Measurements from ENCODE around the gene SEC23A.
"Not testable (repeated sequence)": the region's sequence is repeated elsewhere in the genome, so short reads cannot be mapped to it uniquely, and the experiment has no call there.

The SEC23A gene

DNA sequence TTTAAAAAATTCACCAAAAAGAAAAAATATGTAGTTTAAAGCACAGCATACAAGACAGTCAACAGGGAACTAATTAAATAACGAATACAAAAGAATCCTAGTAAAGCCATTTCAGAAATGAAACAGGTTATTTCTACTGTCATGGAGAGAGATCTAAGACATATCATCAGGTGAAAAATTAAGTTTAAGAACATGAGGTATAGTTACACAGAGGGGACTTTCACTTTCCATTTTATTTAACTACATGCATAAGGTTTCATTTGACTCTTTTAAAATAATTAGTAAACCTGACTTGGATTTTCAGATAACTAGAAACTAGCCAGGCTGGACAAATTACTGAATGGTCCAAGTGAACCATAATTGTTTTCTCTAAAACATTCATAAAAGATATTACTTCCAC lies 11.3 kb downstream of the SEC23A start:
- no peak for DNase-seq (ENCODE audit: low read depth)

DNA sequence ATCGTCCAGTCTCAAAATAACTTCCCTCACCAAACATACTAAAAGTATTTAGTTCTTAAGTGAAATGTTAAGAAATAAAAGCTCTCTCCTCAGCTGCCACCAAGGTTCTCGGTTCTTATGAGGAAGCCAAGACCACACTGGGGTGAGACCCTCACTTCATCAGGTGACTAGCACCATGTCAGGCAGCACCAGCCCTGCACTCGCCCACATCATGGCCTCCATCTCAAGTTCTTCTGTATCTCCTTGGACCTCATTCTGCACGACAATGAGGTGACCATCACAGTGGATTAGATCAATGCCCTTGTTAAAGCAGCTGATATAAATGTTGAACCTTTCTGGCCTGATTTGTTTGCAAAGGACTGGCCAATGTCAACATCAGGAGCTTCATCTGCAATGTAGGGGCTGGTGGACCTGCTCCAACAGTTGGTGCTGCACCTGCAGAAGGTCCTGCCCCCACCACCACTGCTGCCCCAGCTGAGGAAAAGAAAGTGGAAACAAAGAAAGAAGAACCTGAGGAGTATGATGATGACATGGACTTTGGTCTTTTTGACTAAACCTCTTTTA lies 12.4 kb downstream of the SEC23A start:
- DNase-seq (ENCODE audit: low read depth): no peak

DNA sequence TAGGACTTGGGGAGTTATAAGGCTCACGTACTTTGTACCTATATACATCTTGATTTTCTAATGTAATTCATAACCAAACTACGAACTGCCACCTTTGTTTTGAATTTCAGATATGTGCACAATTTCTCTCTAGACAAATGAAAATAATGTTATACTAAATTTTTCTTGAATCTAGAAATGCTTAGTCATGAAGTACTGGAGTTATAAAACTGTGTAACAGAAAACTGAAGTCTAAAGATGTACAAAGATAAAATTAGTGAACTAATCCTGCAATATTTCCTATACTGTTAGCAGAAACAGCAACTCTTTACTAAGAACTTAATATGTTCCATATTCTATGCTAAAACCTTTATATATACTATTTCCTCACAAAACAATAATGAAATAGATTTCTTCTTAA lies 15.5 kb downstream of the SEC23A start:
- DNase-seq (ENCODE audit: low read depth): no peak

DNA sequence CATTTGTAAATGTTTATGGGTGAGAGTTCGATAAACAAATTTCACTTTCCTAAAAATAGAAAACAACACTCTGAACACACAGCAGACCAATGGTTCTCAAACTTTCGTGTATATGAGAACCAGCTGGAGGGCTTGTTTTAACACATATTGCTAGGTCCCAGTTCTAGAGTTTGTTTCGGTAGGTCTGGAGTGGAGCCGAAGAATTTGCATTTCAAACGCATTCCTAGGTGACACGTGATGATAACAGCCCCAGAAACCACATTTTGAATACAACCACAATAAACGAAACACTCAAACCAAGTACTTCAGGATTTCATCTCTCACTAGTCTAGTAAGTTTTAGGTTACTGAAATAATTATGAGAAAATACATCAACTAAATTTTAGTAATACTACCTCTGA lies 17.1 kb downstream of the SEC23A start:
- peak; percentile 50 for DNase-seq (ENCODE audit: low read depth)

DNA sequence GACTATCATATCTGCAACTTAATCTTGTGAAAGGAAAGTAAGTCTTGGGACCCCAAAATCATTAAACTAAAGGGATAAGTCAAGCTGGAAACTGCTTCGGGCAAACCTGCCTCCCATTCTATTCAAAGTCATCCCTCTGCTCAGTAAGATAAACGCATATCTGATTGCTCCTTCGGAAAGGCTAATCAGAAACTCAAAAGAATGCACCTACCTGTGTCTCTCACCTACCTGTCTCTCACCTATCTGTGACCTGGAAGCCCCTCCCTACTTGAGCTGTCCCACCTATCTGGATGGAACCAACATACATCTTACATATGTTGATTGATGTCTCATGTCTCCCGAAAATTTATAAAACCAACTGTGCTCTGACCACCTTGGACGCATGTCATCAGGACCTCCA lies 19.9 kb downstream of the SEC23A start:
- DNase-seq (ENCODE audit: low read depth): no peak

DNA sequence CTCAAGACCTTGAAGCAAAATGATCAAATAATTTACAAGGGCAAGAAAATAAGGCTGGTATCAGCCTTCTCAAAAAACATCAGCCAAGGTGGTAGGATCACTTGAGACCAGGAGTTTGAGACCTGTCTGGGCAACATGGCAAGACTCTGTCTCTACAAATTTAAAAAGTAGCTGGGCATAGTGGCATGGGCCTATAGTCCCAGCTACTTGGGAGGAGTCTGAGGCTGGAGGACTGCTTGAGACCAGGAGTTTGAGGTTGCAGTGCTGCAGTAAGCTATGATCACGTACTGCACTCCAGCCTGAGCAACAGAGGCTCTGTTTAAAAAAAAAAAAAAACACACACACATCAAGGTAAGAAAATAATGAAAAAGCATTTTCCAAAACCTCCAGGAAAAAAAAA lies 22.1 kb downstream of the SEC23A start:
- DNase-seq (ENCODE audit: low read depth): no peak

DNA sequence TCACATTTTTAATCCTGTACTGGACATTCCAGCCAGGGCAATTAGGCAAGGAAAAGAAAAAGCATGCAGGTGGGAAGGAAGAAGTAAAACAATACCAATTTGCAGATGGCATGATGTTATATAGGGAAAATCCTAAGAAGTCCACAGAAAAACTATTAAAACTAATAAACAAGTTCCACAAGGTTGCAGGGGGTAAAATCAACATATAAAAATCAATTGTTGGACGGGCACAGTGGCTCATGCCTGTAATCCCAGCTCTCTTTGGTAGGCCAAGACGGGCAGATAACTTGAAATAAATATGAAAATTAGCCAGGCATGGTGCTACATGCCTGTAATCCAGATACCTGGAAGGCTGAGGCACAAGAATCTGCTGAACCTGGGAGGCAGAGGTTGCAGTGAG lies 31.9 kb downstream of the SEC23A start:
- no peak for DNase-seq (ENCODE audit: low read depth)

DNA sequence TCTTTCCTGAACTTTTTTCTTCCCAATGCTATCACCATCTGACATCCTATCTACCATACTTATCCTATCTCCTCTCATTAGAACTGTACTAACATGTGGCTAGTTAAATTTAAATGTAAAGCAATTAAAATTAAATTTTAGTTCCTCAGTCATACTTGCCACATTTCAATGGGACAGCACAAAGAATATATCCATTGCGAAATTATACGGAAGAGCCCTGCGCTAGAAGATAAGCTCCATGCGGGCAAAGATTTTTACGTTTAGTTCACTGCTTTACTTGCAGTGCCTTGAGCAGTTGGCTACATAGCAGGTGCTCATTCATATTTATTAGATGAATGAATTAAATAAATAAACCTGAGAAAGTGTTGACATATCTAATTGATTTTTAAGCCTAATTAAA lies 33.1 kb downstream of the SEC23A start:
- DNase-seq (ENCODE audit: low read depth): no peak

DNA sequence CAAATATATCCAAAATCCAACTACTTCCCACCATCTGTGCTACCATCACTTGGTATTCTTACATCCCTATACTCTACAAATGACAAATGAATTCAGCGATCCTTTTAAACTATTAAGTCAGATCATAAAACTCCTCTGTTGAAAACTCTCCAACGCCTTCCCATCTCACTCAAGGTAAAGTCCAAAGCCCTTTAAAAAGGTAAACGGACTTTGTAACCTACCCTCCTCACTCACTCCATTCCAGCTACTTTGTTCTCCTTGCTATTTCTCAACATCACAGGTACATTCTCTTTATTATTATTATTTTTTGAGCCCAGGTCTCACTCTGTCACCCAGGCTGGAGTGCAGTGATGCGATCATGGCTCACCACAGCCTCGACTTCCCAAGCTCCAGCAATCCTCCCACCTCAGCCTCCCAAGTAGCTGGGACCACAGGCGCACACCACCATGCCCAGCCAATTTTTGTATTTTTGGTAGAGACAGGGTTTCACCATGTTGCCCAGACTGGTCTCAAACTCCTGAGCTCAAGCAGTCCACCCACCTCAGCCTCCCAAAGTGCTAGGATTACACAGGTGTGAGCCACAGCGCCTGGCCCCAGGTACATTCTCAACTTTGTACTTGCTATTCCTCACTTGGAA lies 33.7 kb downstream of the SEC23A start:
- DNase-seq (ENCODE audit: low read depth): not testable (repeated sequence)

DNA sequence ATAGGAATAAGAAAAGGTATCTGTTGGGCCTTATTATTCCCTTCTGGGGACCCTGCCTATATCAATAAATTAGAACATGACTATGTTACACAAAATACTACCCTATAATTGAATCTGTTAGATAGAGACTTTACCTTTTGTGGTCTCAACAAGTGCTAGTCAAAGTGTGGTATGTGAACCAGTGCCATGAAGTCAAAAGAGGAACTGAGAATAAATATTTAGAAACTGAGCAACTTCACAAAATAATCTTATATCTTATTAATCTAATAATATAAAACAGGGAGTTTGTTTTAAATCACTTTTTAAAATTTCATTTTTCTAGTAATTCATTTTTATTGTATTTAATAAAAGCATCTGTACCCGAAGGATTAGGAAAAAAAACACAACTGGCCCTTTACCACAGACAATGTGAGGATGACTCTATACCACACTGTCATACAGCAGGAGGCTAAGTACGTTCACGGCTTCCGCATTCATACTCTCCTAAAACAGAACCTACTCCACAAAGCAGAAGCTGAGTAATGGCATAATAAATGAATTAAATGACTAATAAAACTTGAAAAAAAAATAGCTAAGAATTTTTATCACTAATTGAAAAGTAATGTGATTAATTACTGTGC lies 42.1 kb downstream of the SEC23A start:
- no peak for DNase-seq (ENCODE audit: low read depth)

DNA sequence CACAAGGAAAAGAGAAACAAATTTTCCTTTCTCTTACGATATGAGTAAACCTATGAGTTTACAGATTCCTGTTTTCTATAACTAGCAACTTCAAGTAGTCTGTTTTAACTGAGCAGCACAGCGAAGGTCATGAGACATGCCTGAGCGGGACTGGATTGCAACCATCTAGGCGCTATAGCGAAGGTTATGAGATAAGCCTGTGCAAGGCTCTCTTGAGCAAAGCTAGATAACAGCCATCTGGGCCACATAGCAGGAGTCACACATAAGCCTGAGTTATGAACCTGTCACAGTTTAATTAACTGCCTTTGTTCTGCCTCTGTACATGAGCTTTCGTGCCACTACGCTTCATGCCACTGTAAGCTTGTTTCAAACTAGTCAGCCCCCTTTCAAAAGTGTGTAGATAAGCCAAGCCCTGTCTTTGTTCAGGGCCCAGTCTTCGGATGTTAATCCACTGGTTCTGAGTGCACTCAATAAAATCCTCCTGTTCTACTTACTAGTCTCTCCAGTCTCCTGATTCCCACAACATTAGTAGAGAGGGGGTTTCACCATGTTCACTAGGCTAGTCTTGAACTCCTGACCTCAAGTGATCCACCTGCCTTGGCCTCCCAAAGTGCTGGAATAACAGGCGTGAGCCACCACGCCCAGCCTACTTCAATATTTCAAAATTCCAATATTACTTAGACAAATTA lies 47.1 kb downstream of the SEC23A start:
- peak; percentile 51 for DNase-seq (ENCODE audit: low read depth)

DNA sequence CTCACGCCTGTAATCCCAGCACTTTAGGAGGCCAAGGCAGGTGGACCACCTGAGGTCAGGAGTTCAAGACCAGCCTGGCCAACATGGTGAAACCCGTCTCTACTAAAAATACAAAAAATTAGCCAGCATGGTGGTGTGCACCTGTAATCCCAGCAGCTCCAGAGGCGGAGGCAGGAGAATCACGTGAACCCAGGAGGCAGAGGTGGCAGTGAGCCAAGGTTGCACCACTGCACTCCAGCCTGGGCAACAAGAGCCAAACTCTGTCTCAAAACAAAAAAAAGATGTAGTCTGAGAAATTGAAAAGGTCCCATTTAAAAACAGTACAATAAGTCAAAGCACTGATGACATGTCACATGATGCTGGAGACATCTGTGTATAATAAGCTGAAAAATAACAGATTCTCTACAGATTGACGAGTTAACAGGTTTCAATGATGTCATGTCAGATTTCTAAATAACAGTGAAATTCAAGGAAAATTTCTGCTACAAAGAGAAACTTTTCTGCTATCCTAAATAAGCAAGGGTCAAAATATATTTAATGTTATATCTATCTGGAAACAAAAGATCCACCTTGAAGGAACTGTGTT lies 50.1 kb downstream of the SEC23A start:
- DNase-seq (ENCODE audit: low read depth): not testable (repeated sequence)

DNA sequence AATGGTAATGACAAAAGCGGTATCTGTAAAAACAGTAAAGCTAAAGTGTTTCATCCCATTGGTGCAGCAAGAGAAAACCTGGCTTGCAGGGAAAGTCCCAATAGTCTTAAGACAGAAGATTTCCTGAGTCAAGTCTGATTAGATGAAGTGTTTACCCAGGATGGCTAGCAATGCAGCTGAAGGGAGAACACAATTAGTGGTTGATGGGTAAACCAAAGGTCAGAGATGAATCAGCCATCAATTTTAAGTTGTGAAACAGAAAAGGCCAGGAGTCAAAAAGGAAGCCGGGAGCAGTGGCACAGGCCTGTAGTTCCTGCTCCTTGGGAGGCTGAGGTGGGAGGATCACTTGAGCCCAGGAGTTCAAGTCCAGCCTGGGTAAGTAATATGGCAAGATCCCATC lies 52.6 kb downstream of the SEC23A start:
- peak; percentile 97 for DNase-seq (ENCODE audit: low read depth)

DNA sequence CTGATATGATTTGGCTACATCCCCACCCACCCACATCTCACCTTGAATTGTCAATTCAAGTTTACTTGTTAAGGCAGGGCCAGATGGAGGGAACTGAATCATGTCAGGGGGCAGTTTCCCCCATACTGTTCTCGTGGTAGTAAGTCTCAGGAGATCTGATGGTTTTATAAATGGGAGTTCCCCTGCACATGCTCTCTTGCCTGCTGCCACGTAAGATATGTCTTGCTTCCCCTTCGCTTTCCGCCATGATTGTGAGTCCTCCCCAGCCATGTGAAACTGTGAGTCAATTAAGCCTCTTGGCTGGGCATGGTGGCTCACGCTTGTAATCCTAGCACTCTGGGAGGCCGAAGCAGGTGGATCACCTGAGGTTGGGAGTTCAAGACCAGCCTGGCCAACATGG lies 57.1 kb downstream of the SEC23A start:
- not testable (repeated sequence) for DNase-seq (ENCODE audit: low read depth)

DNA sequence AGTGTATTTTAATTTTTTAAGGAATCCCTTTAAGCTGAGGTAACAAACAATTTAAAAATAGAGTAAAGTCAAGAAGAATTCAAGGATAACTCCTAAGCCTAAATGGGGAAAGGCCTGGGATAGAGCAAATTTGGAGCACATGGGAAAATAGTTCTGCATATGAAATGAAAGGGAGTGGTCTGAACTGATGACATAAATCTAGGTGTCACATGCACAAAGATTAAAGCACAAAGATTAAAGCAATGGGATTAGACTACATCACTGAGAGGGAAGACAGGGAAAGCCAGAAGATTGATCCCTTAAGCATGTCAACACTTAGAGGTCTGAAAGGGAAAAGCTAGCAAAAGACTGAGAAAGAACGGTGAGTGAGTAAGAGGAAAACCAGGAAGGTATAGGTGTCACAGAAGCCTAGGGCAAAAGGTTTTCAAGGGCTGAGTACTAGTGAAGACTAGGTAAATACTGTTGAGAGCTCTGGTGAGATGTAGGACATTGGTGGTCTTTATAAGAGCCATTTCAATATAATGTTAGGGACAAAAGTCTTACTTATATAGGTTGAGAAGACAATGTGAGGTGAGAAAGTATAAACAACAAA lies 59.6 kb downstream of the SEC23A start:
- no peak for DNase-seq (ENCODE audit: low read depth)

DNA sequence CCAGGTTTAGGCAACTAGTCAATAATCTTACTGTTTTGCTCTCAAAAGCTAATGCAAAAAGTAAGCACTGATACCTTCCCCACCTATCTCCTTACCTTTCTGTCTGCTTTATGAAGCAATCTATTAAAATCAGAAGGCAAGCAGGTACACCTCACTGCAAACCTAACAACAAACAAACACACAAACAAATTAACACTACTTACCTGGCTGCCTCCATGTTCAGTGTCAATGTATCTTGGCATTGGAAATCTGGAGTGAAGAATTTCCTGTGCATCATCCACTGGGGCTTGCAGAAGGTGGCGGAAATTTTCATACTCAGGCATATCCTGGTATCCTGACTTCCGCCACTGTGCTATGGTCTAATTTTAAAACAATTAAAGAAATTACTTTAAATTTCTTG lies 62.5 kb downstream of the SEC23A start:
- DNase-seq (ENCODE audit: low read depth): no peak

DNA sequence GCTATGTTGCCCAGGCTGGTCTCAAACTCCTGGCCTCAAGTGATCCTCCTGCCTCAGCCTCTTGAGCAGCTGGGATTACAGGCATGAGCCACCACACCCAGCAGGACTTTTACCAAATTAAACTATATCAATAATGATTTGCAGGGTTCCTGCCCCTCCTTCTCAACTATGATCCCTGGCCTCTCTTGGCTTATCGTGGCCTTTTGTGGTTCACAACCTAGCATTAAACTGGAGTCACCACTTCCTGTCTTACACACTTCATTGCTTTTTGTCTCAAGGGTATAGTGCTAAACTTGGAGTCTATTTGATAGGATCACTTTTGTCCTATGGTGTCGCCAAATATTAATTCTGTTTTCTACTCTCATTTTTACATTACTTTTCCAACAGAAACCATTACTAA lies 64.5 kb downstream of the SEC23A start:
- DNase-seq (ENCODE audit: low read depth): no peak

DNA sequence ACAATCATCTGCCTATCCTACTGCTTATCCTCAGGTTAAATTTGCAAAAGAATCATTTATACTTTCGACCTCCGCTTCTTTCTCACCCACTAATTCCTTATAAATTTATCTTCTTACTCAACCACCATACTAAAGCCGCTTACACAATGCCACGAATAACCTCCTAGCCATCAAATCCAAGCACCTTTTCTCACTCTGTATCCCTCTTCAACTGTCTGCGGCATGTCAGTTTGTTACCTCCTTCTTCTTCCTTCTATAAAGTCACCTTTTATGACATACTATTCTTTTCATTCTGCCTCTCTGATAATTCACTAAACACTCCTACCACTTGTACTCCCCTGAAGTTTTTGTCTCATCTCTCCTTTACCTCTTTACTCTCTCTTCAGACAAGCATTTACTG lies 66.3 kb downstream of the SEC23A start:
- no peak for DNase-seq (ENCODE audit: low read depth)

DNA sequence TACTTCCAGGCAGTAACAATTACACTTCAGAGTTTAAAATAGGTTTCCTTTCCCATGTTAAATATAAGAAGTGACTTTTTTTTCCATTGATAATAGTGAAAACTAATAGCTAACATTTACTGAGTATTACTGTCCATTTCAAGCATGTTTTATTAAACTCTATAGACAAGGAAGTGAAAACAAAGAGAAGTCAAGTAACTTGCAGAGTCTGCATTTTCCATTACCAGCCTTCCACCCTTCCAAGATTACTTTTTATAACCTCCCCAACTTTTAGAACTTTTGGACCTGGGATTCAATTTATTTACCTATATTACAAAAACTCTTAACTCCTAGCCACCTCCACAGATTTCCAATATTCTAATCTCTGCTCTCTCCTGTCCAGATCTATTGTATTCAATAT lies 67.7 kb downstream of the SEC23A start:
- no peak for DNase-seq (ENCODE audit: low read depth)

DNA sequence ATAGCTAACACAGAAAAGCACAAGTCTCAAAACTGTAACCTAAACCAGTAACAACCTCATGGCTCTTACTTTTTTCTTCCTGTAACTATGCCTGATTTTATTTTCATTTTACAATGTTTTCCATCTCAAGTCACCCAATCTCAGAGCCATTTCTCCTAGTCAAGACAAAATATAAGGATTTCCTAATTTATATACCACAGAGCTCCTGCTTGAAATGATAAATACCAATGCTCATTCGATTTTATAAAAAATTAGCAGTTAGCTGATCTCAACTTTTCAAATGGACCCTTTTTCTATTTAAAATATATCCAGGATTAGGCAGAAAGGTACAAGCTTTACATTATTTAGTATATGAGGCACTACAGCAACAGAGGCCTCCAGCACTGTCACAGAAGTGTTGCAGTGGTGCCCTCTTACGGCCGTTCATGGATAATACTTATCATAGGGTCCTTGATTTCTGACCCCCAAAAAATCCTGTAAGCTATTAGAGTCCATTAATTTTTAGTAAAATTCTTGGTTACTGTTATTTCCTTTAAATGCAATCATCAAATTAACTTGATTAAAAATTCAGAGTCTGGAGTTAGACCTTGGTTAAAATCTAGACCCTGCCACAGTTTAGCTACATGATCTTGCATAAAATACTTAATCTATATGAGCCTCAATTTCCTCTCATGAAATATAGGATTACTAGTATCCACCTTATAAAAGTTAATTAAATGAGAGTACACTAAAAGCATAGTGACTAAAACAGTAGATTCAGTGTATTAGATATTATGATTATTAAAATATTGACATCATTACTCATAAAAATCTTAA lies 68.3 kb downstream of the SEC23A start:
- DNase-seq (ENCODE audit: low read depth): no peak

DNA sequence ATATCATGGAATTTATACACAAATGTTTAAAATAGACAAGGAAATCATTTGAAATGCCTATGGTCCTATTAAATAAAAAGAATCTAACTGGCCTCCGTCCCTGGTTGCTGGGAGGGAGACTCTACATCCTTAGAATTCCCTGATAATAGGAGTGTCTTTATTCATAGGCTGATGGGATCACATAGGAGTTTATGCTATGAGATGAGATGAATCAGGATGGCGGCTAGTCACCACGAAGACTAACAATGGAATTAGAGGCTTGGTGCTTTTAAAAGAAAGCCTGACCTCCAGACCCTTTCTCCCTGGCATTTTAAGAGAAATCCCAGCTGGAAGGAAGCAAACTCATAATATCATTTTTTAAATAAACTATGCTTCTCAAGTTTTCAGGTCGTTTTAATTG lies 69.7 kb downstream of the SEC23A start:
- peak; percentile 38 for DNase-seq (ENCODE audit: low read depth)

DNA sequence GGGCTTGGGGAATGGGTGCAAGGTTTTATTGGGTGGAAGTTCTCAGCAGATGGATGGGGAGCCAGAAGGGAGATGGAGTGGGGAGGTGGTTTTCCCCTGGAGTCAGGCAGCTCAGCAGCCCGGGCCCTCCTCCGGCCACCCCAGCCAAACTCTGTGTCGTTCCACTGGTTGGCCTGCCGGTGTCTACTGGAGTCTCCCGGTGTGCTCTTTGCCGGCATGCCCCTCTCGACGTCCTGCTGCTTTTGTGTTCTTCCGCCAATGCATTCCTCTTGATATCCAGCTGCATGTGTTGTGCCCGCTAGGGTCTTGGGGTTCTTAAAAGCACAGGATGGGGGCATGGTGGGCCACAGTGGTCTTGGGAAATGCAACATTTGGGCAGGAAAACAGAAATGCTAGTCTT lies 72.8 kb downstream of the SEC23A start:
- no peak for DNase-seq (ENCODE audit: low read depth)

All from amniotic epithelial cell (primary cell).